ENCODE data around the gene SPDEF.

DNA sequence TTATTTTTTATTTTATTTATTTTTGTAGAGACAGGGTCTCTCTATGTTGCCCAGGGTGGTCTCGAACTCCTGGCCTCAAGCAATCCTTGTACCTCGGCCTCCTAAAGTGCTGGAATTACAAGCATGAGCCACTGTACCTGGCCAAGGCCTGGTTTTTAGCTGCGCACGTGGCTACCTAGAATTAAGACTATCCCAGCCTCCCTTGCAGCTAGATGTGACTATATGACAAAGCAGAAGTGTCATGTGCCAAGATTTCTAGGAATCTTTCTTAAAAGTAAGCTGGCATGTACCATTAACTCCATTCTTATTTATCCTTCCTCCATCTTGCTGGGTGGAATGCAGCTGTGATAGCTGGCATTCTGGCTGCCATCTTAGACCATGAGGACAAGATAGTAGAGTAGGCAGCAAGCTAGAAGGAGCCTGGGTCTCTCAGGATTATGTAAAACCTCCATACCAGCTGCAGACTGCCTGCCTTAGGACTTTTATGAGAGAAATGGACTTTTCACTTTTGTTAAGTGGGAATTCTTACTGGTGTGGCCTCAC is 2.1 kb upstream of the SPDEF start:
- TF ChIP-seq POLR2A (IDR thresholded peaks at IDR 0.05; ENCODE audit: low read depth, low read length) = no peak
- TF ChIP-seq, protein P1, sequence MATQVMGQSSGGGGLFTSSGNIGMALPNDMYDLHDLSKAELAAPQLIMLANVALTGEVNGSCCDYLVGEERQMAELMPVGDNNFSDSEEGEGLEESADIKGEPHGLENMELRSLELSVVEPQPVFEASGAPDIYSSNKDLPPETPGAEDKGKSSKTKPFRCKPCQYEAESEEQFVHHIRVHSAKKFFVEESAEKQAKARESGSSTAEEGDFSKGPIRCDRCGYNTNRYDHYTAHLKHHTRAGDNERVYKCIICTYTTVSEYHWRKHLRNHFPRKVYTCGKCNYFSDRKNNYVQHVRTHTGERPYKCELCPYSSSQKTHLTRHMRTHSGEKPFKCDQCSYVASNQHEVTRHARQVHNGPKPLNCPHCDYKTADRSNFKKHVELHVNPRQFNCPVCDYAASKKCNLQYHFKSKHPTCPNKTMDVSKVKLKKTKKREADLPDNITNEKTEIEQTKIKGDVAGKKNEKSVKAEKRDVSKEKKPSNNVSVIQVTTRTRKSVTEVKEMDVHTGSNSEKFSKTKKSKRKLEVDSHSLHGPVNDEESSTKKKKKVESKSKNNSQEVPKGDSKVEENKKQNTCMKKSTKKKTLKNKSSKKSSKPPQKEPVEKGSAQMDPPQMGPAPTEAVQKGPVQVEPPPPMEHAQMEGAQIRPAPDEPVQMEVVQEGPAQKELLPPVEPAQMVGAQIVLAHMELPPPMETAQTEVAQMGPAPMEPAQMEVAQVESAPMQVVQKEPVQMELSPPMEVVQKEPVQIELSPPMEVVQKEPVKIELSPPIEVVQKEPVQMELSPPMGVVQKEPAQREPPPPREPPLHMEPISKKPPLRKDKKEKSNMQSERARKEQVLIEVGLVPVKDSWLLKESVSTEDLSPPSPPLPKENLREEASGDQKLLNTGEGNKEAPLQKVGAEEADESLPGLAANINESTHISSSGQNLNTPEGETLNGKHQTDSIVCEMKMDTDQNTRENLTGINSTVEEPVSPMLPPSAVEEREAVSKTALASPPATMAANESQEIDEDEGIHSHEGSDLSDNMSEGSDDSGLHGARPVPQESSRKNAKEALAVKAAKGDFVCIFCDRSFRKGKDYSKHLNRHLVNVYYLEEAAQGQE (IDR thresholded peaks at IDR 0.05; ENCODE audit: low read depth, low read length) = no peak
- TF ChIP-seq CREB1 (IDR thresholded peaks at IDR 0.05; ENCODE audit: low read depth) = no peak
- TF ChIP-seq, protein P2, sequence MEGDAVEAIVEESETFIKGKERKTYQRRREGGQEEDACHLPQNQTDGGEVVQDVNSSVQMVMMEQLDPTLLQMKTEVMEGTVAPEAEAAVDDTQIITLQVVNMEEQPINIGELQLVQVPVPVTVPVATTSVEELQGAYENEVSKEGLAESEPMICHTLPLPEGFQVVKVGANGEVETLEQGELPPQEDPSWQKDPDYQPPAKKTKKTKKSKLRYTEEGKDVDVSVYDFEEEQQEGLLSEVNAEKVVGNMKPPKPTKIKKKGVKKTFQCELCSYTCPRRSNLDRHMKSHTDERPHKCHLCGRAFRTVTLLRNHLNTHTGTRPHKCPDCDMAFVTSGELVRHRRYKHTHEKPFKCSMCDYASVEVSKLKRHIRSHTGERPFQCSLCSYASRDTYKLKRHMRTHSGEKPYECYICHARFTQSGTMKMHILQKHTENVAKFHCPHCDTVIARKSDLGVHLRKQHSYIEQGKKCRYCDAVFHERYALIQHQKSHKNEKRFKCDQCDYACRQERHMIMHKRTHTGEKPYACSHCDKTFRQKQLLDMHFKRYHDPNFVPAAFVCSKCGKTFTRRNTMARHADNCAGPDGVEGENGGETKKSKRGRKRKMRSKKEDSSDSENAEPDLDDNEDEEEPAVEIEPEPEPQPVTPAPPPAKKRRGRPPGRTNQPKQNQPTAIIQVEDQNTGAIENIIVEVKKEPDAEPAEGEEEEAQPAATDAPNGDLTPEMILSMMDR (IDR thresholded peaks at IDR 0.05 in 2 of 3, conservative IDR thresholded peaks at IDR 0.05 in 1 of 3; ENCODE audit: control insufficient read depth in 2 of 3, extremely low read depth in 1 of 3, insufficient read depth in 1 of 3, low read depth in 3 of 3, low read length in 3 of 3) = no peak
- TF ChIP-seq ETV6 (conservative IDR thresholded peaks at IDR 0.05 in 1 of 2, IDR thresholded peaks at IDR 0.05 in 1 of 2; ENCODE audit: borderline replicate concordance in 1 of 2, low read depth in 1 of 2) = no peak
- no peak for TF ChIP-seq SRF (IDR thresholded peaks at IDR 0.05; ENCODE audit: low read depth in 2 of 2, low read length in 2 of 2)
- TF ChIP-seq YY1 (IDR thresholded peaks at IDR 0.05; ENCODE audit: low read depth, low read length) = no peak
- TF ChIP-seq BRCA1 (IDR thresholded peaks at IDR 0.05; ENCODE audit: low read depth, low read length) = no peak

Data from GM12878 (cell line).